Caki2 (cell line): ENCODE measurements around the gene CEACAM4. TPM values are rescaled to one million over a fixed set of nuclear protein-coding genes. Genes with fewer than 3 reads are reported as not detected.
"Not testable (repeated sequence)": the region's sequence is repeated elsewhere in the genome, so short reads cannot be mapped to it uniquely, and the experiment has no call there.

Source experiments
- DNase-seq: peaks from one replicate; pipeline ENCODE4 v3.0.0-alpha.2; 2015; ENCODE audit warnings: low read depth
- in situ Hi-C: cut with HindIII; loops from 2 replicates; pipeline ENCODE4 v1.10.0; 2016; ENCODE audit warnings: low sequenced_read_pairs, low pct_unique_long_range_greater_than_20kb, mixed read lengths
- total RNA-seq: library from RNA; depleted of rRNA; stranded (reverse); fragments of >200 nt; shearing (Covaris generic); gene quantifications from 2 replicates; pipeline ENCODE4 v1.2.3, GENCODE V29; 2014; ENCODE audit warnings: low replicate concordance

The CEACAM4 gene
- total RNA-seq, 1 experiment from 2014 or later: not detected

DNA sequence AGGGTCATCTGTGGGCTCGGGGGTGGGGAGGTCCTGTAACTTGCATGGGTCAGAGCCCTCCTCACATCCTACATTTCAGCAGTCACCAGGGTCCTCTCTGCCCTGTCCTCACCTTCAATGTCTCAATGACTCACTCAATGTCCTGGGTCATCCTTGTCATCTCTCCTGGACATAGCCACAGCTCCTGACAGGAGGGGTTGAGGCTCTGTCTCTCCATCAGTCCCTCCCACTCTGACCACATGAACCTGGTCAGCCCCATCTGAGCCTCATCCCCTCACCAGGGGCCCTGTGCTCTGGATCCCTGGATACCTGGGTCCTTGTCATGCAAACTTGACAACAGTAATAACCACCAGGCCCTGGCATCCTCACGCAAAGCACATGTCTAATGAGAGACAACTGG lies 37.5 kb downstream of the CEACAM4 start:
- in situ Hi-C loops: no loop called here
- DNase-seq: no peak

GRCh38 chr19:41588497-41589209 lies 38.2 kb downstream of the CEACAM4 start:
- in situ Hi-C loops: no loop called here
- peak; percentile 52 for DNase-seq

GRCh38 chr19:41587838-41588210 lies 39.0 kb downstream of the CEACAM4 start:
- DNase-seq: no peak
- in situ Hi-C loops: no loop called here

- no peak for DNase-seq
- in situ Hi-C loops: no loop called here
Observed at GRCh38 chr19:41587101-41587837, 39.6 kb downstream of the CEACAM4 start.

- in situ Hi-C loops: no loop called here
- no peak for DNase-seq
Observed at GRCh38 chr19:41586064-41586463, 40.8 kb downstream of the CEACAM4 start.

- DNase-seq: no peak
- in situ Hi-C loops: no loop called here
Observed at GRCh38 chr19:41584931-41585330, 41.9 kb downstream of the CEACAM4 start.

- no peak for DNase-seq
- in situ Hi-C loops: no loop called here
Observed at GRCh38 chr19:41584260-41584810, 42.5 kb downstream of the CEACAM4 start.

DNA sequence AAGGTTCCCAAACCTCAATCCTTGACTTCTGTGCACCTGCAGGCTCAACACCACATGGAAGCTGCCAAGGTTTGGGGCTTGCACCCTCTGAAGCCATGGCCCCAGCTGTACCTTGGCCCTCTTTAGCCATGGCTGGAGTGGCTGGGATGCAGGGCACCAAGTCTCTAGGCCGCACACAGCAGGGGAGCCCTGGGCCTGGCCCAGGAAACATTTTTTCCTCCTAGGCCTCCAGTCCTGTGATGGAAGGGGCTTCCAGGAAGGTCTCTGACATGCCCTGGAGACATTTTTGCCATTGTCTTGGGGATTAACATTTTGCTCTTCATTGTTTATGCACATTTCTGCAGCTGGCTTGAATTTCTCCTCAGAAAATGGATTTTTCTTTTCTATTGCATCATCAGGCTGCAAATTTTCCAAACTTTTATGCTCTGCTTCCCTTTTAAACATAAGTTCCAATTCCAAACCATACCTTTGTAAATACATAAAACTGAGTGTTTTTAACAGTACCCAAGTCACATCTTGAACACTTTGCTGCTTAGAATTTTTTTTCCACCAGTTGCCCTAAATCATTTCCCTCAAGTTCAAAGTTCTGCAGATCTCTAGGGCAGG lies 44.2 kb downstream of the CEACAM4 start:
- in situ Hi-C loops, DNase-seq: not testable (repeated sequence)

GRCh38 chr19:41581068-41581467 lies 45.8 kb downstream of the CEACAM4 start:
- DNase-seq, in situ Hi-C loops: not testable (repeated sequence)

DNA sequence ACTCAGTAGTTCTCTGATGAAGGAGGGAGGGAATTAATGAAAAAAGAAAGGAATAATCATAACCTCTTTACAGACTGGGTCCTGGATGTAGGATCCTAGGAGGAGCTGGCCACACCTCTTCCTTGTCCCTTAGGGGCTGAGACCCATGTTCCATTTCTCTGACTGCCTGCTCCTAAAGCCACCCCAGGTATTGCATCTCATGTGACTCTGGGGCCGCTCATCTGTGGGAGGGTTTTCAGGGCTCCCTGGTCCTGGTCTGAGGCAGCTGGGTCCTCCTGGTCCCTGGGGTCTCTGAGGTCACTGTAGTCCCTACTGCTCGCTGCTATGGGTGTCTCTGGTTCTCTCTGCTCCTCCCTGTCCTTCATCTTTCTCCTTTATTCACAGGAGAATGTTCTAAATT lies 48.0 kb downstream of the CEACAM4 start:
- in situ Hi-C loops: no loop called here
- no peak for DNase-seq

DNA sequence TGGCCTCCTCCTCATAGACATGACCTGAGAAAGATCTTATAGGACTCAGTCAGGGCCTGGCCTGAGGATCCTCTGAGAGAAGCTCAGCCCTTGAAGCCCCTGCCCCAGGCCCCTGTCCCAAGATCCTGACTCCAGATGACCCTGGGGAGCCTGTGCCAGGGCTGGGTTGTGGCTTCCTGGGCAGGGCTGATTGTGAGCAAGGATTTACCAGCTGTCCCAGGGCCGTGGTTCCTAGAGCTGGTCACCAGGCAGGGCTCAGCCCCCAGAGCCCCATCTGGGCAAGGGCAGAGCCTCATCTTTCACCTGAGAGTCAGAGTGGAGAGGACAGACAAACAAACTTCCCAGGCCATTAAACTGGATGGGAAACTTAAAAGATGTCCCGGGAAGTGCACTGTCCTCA lies 49.0 kb downstream of the CEACAM4 start:
- in situ Hi-C loops: no loop called here
- no peak for DNase-seq

DNA sequence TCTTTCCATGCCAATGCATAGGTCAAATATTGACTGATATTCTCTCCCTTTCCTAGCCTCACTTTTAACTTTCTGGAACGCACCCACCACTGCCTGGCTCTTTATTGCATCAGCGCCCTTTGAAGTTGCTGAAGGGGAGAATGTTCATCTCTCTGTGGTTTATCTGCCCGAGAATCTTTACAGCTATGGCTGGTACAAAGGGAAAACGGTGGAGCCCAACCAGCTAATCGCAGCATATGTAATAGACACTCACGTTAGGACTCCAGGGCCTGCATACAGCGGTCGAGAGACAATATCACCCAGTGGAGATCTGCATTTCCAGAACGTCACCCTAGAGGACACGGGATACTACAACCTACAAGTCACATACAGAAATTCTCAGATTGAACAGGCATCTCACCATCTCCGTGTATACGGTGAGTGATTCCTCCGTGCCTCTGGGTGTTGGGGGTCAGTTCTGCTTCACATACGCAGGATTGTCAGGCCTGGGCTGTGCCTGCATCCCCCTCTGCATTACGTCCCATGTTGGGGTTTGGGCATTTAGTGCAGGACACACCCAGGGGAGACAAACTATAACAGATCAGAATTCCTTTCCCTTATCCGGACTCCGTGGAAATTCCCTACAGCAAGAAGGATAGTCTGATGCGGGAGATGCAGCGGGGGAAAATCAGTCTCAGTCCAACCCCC lies 49.6 kb downstream of the CEACAM4 start:
- no peak for DNase-seq
- in situ Hi-C loops: no loop called here

DNA sequence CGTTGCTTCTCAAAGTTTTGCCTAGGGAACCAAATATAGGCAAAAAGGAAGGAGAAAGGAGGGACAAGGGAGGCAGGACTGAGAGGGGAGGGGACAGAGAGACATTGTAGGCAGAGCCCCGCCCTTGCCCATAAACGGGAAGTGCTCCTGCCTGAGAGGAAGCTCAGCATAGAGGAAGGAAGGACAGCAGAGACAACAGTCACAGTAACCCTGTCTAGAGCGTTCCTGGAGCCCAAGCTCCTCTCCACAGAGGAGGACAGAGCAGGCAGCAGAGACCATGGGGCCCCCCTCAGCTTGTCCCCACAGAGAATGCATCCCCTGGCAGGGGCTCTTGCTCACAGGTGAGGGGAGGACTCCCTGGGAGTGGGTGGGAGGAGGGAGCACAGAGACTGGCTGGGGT lies 50.9 kb downstream of the CEACAM4 start, which contains the start of gene CEACAM21:
Gene CEACAM21 (plus strand): TSS at position 169 of the 400 bp plus-strand sequence. CDS start 109 bp downstream, at position 278.
- no peak for DNase-seq
- in situ Hi-C loops: no loop called here

DNA sequence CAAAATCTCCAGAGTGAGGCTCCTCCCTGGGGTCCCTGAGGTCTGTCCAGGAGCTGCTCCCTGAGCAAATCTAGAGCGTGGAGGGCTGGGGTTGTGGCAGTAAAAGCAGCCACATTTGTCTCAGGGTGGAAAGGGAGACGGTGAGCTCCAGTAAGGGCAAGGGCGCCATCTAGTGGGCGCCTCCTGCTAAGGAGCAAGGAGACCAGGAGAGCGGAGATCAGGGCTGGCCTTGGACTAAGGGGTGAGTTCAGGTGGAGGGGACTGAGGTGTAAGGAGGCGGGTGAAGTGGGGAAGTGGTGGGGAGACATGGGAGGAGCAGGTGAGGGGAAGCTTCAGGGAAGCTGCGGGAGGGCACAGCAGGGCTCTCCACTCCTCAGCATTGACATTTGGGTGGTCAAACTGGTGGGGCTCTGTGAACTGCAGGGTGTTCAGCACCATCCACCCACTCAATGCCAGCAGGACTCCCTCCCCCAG lies 56.2 kb downstream of the CEACAM4 start:
- in situ Hi-C loops: loop anchor here (5.0 kb wide), 1 partner anchor 38 kb away; no protein-coding TSS in a partner anchor
- peak; percentile 65 for DNase-seq

DNA sequence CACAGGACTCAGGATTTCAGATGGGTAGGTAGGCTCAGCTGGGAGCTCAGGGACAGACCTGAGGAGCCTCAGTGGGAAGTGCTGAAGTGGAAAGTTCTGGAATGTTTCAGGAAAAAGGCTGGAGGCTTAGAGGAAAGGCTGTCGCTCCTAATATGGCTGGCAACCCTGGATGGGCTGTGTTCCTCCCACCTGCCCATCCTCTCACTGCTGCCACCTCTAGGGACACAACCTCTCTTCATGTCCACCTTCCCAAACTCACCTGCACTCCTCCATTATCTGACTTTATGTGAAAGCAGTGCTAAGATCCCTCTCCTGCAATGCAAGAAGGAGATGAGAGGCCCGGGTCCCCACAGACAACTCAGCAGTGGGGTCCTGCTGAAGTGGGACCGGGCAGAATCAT lies 56.7 kb downstream of the CEACAM4 start:
- DNase-seq: no peak
- in situ Hi-C loops: loop anchor here (5.0 kb wide), 1 partner anchor 38 kb away; no protein-coding TSS in a partner anchor

- in situ Hi-C loops: loop anchor here (5.0 kb wide), 1 partner anchor 37 kb away; no protein-coding TSS in a partner anchor
- no peak for DNase-seq
Observed at GRCh38 chr19:41569481-41570150, 57.3 kb downstream of the CEACAM4 start.
